Mesenchymal stem cell (in vitro differentiated cells and primary cell): Measurements from ENCODE around the gene ADARB2.
A peak's percentile ranks its signal among the peaks of the same experiment; 100 is the strongest.

ENCODE experiments used
- DNase-seq: peaks from one replicate; pipeline ENCODE4 v3.0.0-alpha.2; 2013
- H2AFZ ChIP-seq: one replicate; pipeline ENCODE4 v1.6.1; 2013; ENCODE audit warnings: low read depth, mild to moderate bottlenecking, control low read depth, inconsistent platforms, low read length, moderate library complexity
- H2AK5ac ChIP-seq: 2 replicates; pipeline ENCODE4 v1.6.1; 2013; ENCODE audit warnings: low read length, moderate library complexity, mild to moderate bottlenecking, inconsistent platforms; ENCODE audit not compliant: severe bottlenecking
- H2BK120ac ChIP-seq: one replicate; pipeline ENCODE4 v1.6.1; 2013; ENCODE audit warnings: low read depth, mild to moderate bottlenecking, inconsistent platforms, low read length, moderate library complexity
- H2BK12ac ChIP-seq, 2 experiments: one replicate each; pipeline ENCODE4 v1.6.1; 2013; ENCODE audit warnings: inconsistent platforms in 2 of 2, low read length in 2 of 2, mild to moderate bottlenecking in 2 of 2, moderate library complexity in 2 of 2, control low read depth in 1 of 2
- H2BK15ac ChIP-seq: one replicate; pipeline ENCODE4 v1.6.1; 2013; ENCODE audit warnings: mild to moderate bottlenecking, low read depth, inconsistent platforms; ENCODE audit not compliant: poor library complexity, severe bottlenecking
- H2BK5ac ChIP-seq: 2 replicates; pipeline ENCODE4 v1.6.1; 2013; ENCODE audit warnings: low read depth, mild to moderate bottlenecking, low read length, control low read depth, inconsistent platforms; ENCODE audit not compliant: poor library complexity, severe bottlenecking
- H3K14ac ChIP-seq, 2 experiments: one replicate each; pipeline ENCODE4 v1.6.1; 2013; ENCODE audit warnings: inconsistent platforms in 2 of 2, low read length in 2 of 2, control low read depth in 1 of 2, mild to moderate bottlenecking in 1 of 2, moderate library complexity in 1 of 2
- H3K18ac ChIP-seq, 2 experiments: one replicate each; pipeline ENCODE4 v1.6.1; 2013; ENCODE audit warnings: inconsistent platforms in 2 of 2, low read length in 2 of 2, control low read depth in 1 of 2, low read depth in 1 of 2, mild to moderate bottlenecking in 1 of 2
- H3K23ac ChIP-seq, 2 experiments: one replicate each; pipeline ENCODE4 v1.6.1; 2013; ENCODE audit warnings: inconsistent platforms in 2 of 2, low read length in 2 of 2, mild to moderate bottlenecking in 2 of 2, moderate library complexity in 2 of 2, control low read depth in 1 of 2
- H3K27ac ChIP-seq: 2 replicates; pipeline ENCODE4 v1.5.1; 2013; ENCODE audit warnings: mild to moderate bottlenecking, moderate library complexity, low read length, control low read depth, inconsistent platforms; ENCODE audit not compliant: poor library complexity, severe bottlenecking
- H3K27me3 ChIP-seq, 2 experiments: 2 replicates each; pipeline versions ENCODE4 v1.6.1 to v1.7.0; 2013; ENCODE audit warnings: low read length in 2 of 2, mild to moderate bottlenecking in 2 of 2, moderate library complexity in 2 of 2, control low read depth in 1 of 2, inconsistent platforms in 1 of 2; ENCODE audit not compliant: control insufficient read depth in 1 of 2, insufficient read depth in 1 of 2
- H3K36me3 ChIP-seq, 2 experiments: 2 replicates each; pipeline versions ENCODE4 v1.6.1 to v1.7.0; 2013; ENCODE audit warnings: low read length in 2 of 2, control low read depth in 1 of 2, inconsistent platforms in 1 of 2, low read depth in 1 of 2, mild to moderate bottlenecking in 1 of 2; ENCODE audit not compliant: insufficient read depth in 2 of 2, control insufficient read depth in 1 of 2
- H3K4ac ChIP-seq, 2 experiments: one replicate each; pipeline ENCODE4 v1.6.1; 2013; ENCODE audit warnings: inconsistent platforms in 2 of 2, low read length in 2 of 2, mild to moderate bottlenecking in 2 of 2, moderate library complexity in 2 of 2, control low read depth in 1 of 2, low read depth in 1 of 2
- H3K4me1 ChIP-seq: 2 replicates; pipeline ENCODE4 v1.6.1; 2013; ENCODE audit warnings: low read depth, low read length, control low read depth; ENCODE audit not compliant: control insufficient read depth, insufficient read depth
- H3K4me2 ChIP-seq: 2 replicates; pipeline ENCODE4 v1.6.1; 2013; ENCODE audit warnings: low read length, mild to moderate bottlenecking, inconsistent platforms; ENCODE audit not compliant: poor library complexity, severe bottlenecking
- H3K4me3 ChIP-seq, 2 experiments: 2 replicates each; pipeline versions ENCODE4 v1.5.1 to v1.7.0; 2013; ENCODE audit warnings: low read length in 2 of 2, mild to moderate bottlenecking in 2 of 2, control low read depth in 1 of 2, low read depth in 1 of 2; ENCODE audit not compliant: insufficient read depth in 1 of 2
- H3K79me1 ChIP-seq: replicated peaks from 2 replicates; pipeline ENCODE4 v1.6.1; 2013; ENCODE audit warnings: mild to moderate bottlenecking, control low read depth, low read length, inconsistent platforms; ENCODE audit not compliant: poor library complexity, severe bottlenecking
- H3K9ac ChIP-seq: 2 replicates; pipeline ENCODE4 v1.7.0; 2013; ENCODE audit warnings: mild to moderate bottlenecking, low read length, moderate library complexity
- H3K9me3 ChIP-seq: 2 replicates; pipeline ENCODE4 v1.7.0; 2013; ENCODE audit warnings: mild to moderate bottlenecking, low read length; ENCODE audit not compliant: control insufficient read depth
- H4K8ac ChIP-seq: one replicate; pipeline ENCODE4 v1.6.1; 2013; ENCODE audit warnings: inconsistent platforms, mild to moderate bottlenecking, low read length, moderate library complexity
- H4K91ac ChIP-seq: one replicate; pipeline ENCODE4 v1.6.1; 2013; ENCODE audit warnings: mild to moderate bottlenecking, low read length, inconsistent platforms
- WGBS: methylation state at CpG from one replicate; pipeline ENCODE4 v1.1.7; 2013; ENCODE audit warnings: mixed read lengths; 5-methylcytosine and 5-hydroxymethylcytosine counted together

The ADARB2 gene

GRCh38 chr10:1134156-1134555 lies 603.2 kb downstream of the ADARB2 start:
- H3K36me3 ChIP-seq, result peaks cover 26 to 39% of the 10 kb centered on the region in 2 experiments
- no peak overlapping the region for H2AK5ac ChIP-seq
- H3K4ac ChIP-seq, result no peak overlapping the region
- no peak overlapping the region for H3K9ac ChIP-seq
- H3K9me3 ChIP-seq, result peaks cover 5% of the 10 kb centered on the region
- H3K27ac ChIP-seq, result no peak overlapping the region
- H3K4me3 ChIP-seq, result no peak overlapping the region
- H2BK5ac ChIP-seq, result no peak overlapping the region
- WGBS, result 92% methylated on average over 2 of the region's 2 CpGs
- no peak overlapping the region for H2BK120ac ChIP-seq
- no peak overlapping the region for H4K8ac ChIP-seq
- H3K23ac ChIP-seq, result no peak overlapping the region
- no peak for DNase-seq
- no peaks in the 10 kb centered on the region for H3K27me3 ChIP-seq
- no peak overlapping the region for H2BK15ac ChIP-seq
- no peak overlapping the region for H2BK12ac ChIP-seq
- H2AFZ ChIP-seq, result no peak overlapping the region
- no peak overlapping the region for H3K18ac ChIP-seq
- no peak overlapping the region for H3K14ac ChIP-seq
- H4K91ac ChIP-seq, result no peak overlapping the region
- H3K4me1 ChIP-seq, result peaks cover 2% of the 10 kb centered on the region
- peaks cover 10% of the 10 kb centered on the region for H3K79me1 ChIP-seq
- H3K4me2 ChIP-seq, result no peak overlapping the region

GRCh38 chr10:1133495-1134045 lies 603.8 kb downstream of the ADARB2 start:
- no peak overlapping the region for H2BK5ac ChIP-seq
- DNase-seq, result no peak
- no peak overlapping the region for H2BK120ac ChIP-seq
- H3K14ac ChIP-seq, result no peak overlapping the region
- H3K18ac ChIP-seq, result no peak overlapping the region
- H3K4me1 ChIP-seq, result peaks cover 2% of the 10 kb centered on the region
- no peak overlapping the region for H2BK12ac ChIP-seq
- H2AFZ ChIP-seq, result no peak overlapping the region
- no peaks in the 10 kb centered on the region for H3K27me3 ChIP-seq
- H2BK15ac ChIP-seq, result no peak overlapping the region
- no peak overlapping the region for H4K8ac ChIP-seq
- no peak overlapping the region for H3K9ac ChIP-seq
- no peak overlapping the region for H3K4me3 ChIP-seq
- peaks cover 4% of the 10 kb centered on the region for H3K9me3 ChIP-seq
- H4K91ac ChIP-seq, result no peak overlapping the region
- no peak overlapping the region for H3K4me2 ChIP-seq
- H3K36me3 ChIP-seq, result peaks cover 32 to 45% of the 10 kb centered on the region in 2 experiments
- peaks cover 15% of the 10 kb centered on the region for H3K79me1 ChIP-seq
- no peak overlapping the region for H3K27ac ChIP-seq
- WGBS, result 93% methylated on average over 3 of the region's 3 CpGs
- H2AK5ac ChIP-seq, result no peak overlapping the region
- H3K4ac ChIP-seq, result no peak overlapping the region
- no peak overlapping the region for H3K23ac ChIP-seq

- Histone ChIP-seq H2AFZ (no peak overlapping the region), H3K14ac (peak overlapping the region in 1 of 2 experiments; percentile 58), H3K23ac (no peak overlapping the region), H2BK12ac (no peak overlapping the region), H2BK5ac (no peak overlapping the region), H2AK5ac (no peak overlapping the region), H3K4me3 (no peak overlapping the region), H3K27me3 (no peaks in the 10 kb centered on the region), H4K8ac (no peak overlapping the region), H3K27ac (no peak overlapping the region), H3K4ac (no peak overlapping the region), H2BK120ac (no peak overlapping the region), H3K4me1 (peaks cover 1% of the 10 kb centered on the region), H3K79me1 (peaks cover 17% of the 10 kb centered on the region), H3K18ac (no peak overlapping the region), H3K9ac (no peak overlapping the region), H2BK15ac (no peak overlapping the region), H3K36me3 (peaks cover 35 to 54% of the 10 kb centered on the region in 2 experiments), H3K4me2 (no peak overlapping the region), H4K91ac (no peak overlapping the region), H3K9me3 (no peaks in the 10 kb centered on the region)
- no peak for DNase-seq
- WGBS, result 96% methylated on average over 8 of the region's 10 CpGs
Measured at GRCh38 chr10:1132584-1132983, 604.7 kb downstream of the ADARB2 start.

- Histone ChIP-seq H3K9me3 (no peaks in the 10 kb centered on the region), H3K4me1 (no peaks in the 10 kb centered on the region), H3K79me1 (peaks cover 23% of the 10 kb centered on the region), H3K14ac (no peak overlapping the region), H4K91ac (no peak overlapping the region), H3K4me3 (no peak overlapping the region), H3K4me2 (no peak overlapping the region), H3K4ac (no peak overlapping the region), H4K8ac (no peak overlapping the region), H2AK5ac (no peak overlapping the region), H3K27me3 (no peaks in the 10 kb centered on the region), H2AFZ (no peak overlapping the region), H3K9ac (no peak overlapping the region), H2BK15ac (no peak overlapping the region), H3K36me3 (peaks cover 42 to 67% of the 10 kb centered on the region in 2 experiments), H3K18ac (no peak overlapping the region), H3K23ac (no peak overlapping the region), H2BK12ac (no peak overlapping the region), H2BK120ac (no peak overlapping the region), H2BK5ac (no peak overlapping the region), H3K27ac (no peak overlapping the region)
- DNase-seq, result no peak
- WGBS, result 97% methylated on average over 11 of the region's 12 CpGs
Measured at GRCh38 chr10:1130995-1131790, 606.1 kb downstream of the ADARB2 start.
